GM12878 (cell line): Measurements from ENCODE around the gene OXCT2. TPM values are rescaled to one million over a fixed set of nuclear protein-coding genes. Genes with fewer than 3 reads are reported as not detected.

Experiments used
- ATAC-seq: fragments of 200-7000 bp; cut with Tn5 transposase; 3 replicates; pipeline ENCODE4 v1.9.1; 2020; ENCODE audit warnings: mild to moderate bottlenecking, moderate library complexity
- BruUV-seq: library from RNA; stranded (reverse); fragments of 400-500 nt; replicated peaks from 2 replicates; lab custom pipeline; 2021; lab: Mats Ljungman, UMichigan
- CTCF ChIA-PET: fragments of 300-600 bp; sonication (Branson Sonifier 250); formaldehyde crosslinking; extraction: SDS; loops from one replicate; lab custom pipeline; 2021; ENCODE audit warnings: inconsistent platforms; lab: Yijun Ruan, JAX
- POLR2A ChIA-PET: fragments of 350-600 bp; formaldehyde crosslinking; extraction: SDS; loops from one replicate; lab custom pipeline; 2021; ENCODE audit warnings: inconsistent platforms; lab: Charles Lee
- RAD21 ChIA-PET: fragments of 300-600 bp; sonication (Branson Sonifier 250); formaldehyde crosslinking; loops from one replicate; lab custom pipeline; 2023; ENCODE audit warnings: antibody characterized with exemption; ENCODE audit not compliant: unreplicated experiment; lab: Charles Lee
- SMC1A ChIA-PET: fragments of 300-600 bp; sonication (Branson Sonifier 250); formaldehyde crosslinking; loops from one replicate; lab custom pipeline; 2023; ENCODE audit not compliant: unreplicated experiment, uncharacterized antibody; lab: Charles Lee
- DNase-seq: peaks from one replicate; pipeline ENCODE4 v3.0.0-alpha.2; 2011; ENCODE audit warnings: low read depth, low spot score
- FAIRE-seq: peaks from 3 replicates; lab custom pipeline; 2011; peaks lifted over from hg19 to GRCh38; lab: Jason Lieb, UNC
- H2AFZ ChIP-seq: 2 replicates; pipeline ENCODE4 v1.6.0; 2011; ENCODE audit warnings: low read depth, low read length, control low read depth; ENCODE audit not compliant: control insufficient read depth
- H3K27ac ChIP-seq: 2 replicates; pipeline ENCODE4 v1.5.1; 2011; ENCODE audit warnings: control low read depth; ENCODE audit not compliant: control insufficient read depth, insufficient read depth
- H3K27me3 ChIP-seq, 2 experiments: replicated peaks in 1 of 2; 2 replicates each; pipeline versions ENCODE4 v1.6.0 to v1.6.1; 2011; ENCODE audit warnings: low read length in 1 of 2; ENCODE audit not compliant: control insufficient read depth in 2 of 2, insufficient read depth in 2 of 2
- H3K36me3 ChIP-seq, 2 experiments: 2 replicates each; pipeline ENCODE4 v1.5.1; 2011; ENCODE audit warnings: low read length in 1 of 2; ENCODE audit not compliant: control insufficient read depth in 2 of 2, insufficient read depth in 2 of 2
- H3K4me1 ChIP-seq: 2 replicates; pipeline ENCODE4 v1.6.1; 2011; ENCODE audit warnings: mild to moderate bottlenecking, low read length, moderate library complexity, mixed read lengths; ENCODE audit not compliant: control insufficient read depth, insufficient read depth
- H3K4me2 ChIP-seq: 2 replicates; pipeline ENCODE4 v1.6.0; 2011; ENCODE audit warnings: control low read depth; ENCODE audit not compliant: control insufficient read depth, insufficient read depth
- H3K4me3 ChIP-seq: fragments of 200-600 bp; sonication (generic); 2 replicates; pipeline ENCODE4 v1.5.1; 2016
- H3K79me2 ChIP-seq: 2 replicates; pipeline ENCODE4 v1.6.0; 2011; ENCODE audit warnings: low read length; ENCODE audit not compliant: control insufficient read depth, insufficient read depth
- H3K9ac ChIP-seq: 2 replicates; pipeline ENCODE4 v1.8.0; 2011; ENCODE audit warnings: low read length, control low read depth, mixed read lengths; ENCODE audit not compliant: control insufficient read depth, insufficient read depth
- H3K9me3 ChIP-seq: replicated peaks from 3 replicates; pipeline ENCODE4 v1.5.1; 2011; ENCODE audit warnings: mild to moderate bottlenecking, low read length; ENCODE audit not compliant: control insufficient read depth, insufficient read depth
- H4K20me1 ChIP-seq: 2 replicates; pipeline ENCODE4 v1.6.0; 2011; ENCODE audit not compliant: control insufficient read depth, insufficient read depth
- ATF3 ChIP-seq: IDR thresholded peaks from 2 replicates; pipeline ENCODE4 v1.6.1; 2011; ENCODE audit warnings: low read depth, mild to moderate bottlenecking, low read length, moderate library complexity, borderline replicate concordance; ENCODE audit errors: extremely low read depth
- BCL11A ChIP-seq: IDR thresholded peaks from 2 replicates; pipeline ENCODE4 v1.6.1; 2011; ENCODE audit warnings: low read depth, low read length
- BRCA1 ChIP-seq: IDR thresholded peaks from 2 replicates; pipeline ENCODE4 v1.6.1; 2011; ENCODE audit warnings: low read depth, low read length, improper control_type of control experiment
- CEBPB ChIP-seq, 2 experiments: fragments of 150-350 bp in 1 of 2; IDR thresholded peaks; 2 replicates each; pipeline ENCODE4 v1.6.1; 2012 to 2014; ENCODE audit warnings: low read depth in 2 of 2, low read length in 2 of 2, borderline replicate concordance in 1 of 2, inconsistent platforms in 1 of 2
- DPF2 ChIP-seq: fragments of 450-650 bp; IDR thresholded peaks from 2 replicates; pipeline ENCODE4 v1.6.1; 2017; ENCODE audit warnings: mild to moderate bottlenecking
- EED ChIP-seq: sonication (generic); IDR thresholded peaks from 2 replicates; pipeline ENCODE4 v1.6.1; 2016; ENCODE audit warnings: antibody characterized with exemption, low read depth
- JUNB ChIP-seq: IDR thresholded peaks from 2 replicates; pipeline ENCODE4 v1.6.1; 2016; ENCODE audit warnings: antibody characterized with exemption, mild to moderate bottlenecking
- JUND ChIP-seq: IDR thresholded peaks from 2 replicates; pipeline ENCODE4 v1.6.1; 2012; ENCODE audit warnings: low read depth, mild to moderate bottlenecking, low read length, improper control_type of control experiment, moderate library complexity
- MEF2A ChIP-seq: IDR thresholded peaks from 2 replicates; pipeline ENCODE4 v1.6.1; 2011; ENCODE audit warnings: low read depth, mild to moderate bottlenecking, low read length, moderate library complexity; ENCODE audit not compliant: insufficient read depth
- MTA2 ChIP-seq: fragments of 450-650 bp; IDR thresholded peaks from 2 replicates; pipeline ENCODE4 v1.6.1; 2016; ENCODE audit warnings: low read depth, mild to moderate bottlenecking, moderate library complexity
- MYB ChIP-seq: fragments of 150-350 bp; IDR thresholded peaks from 2 replicates; pipeline ENCODE4 v1.6.1; 2014; ENCODE audit warnings: mild to moderate bottlenecking, low read depth, low read length, borderline replicate concordance
- RAD21 ChIP-seq: IDR thresholded peaks from 2 replicates; pipeline ENCODE4 v1.6.1; 2011; ENCODE audit warnings: mild to moderate bottlenecking, low read depth, low read length, moderate library complexity; ENCODE audit not compliant: insufficient read depth
- SREBF2 ChIP-seq: IDR thresholded peaks from 2 replicates; pipeline ENCODE4 v1.6.1; 2012; ENCODE audit warnings: mild to moderate bottlenecking, low read length
- SRF ChIP-seq, 2 experiments: IDR thresholded peaks; 2 replicates each; pipeline ENCODE4 v1.6.1; 2011; ENCODE audit warnings: low read depth in 2 of 2, low read length in 2 of 2, mild to moderate bottlenecking in 1 of 2, moderate library complexity in 1 of 2
- SUPT20H ChIP-seq: IDR thresholded peaks from 2 replicates; pipeline ENCODE4 v1.6.1; 2011; ENCODE audit warnings: low read depth, mild to moderate bottlenecking, low read length, moderate library complexity, borderline replicate concordance; ENCODE audit not compliant: control insufficient read depth
- TCF7 ChIP-seq: IDR thresholded peaks from 2 replicates; pipeline ENCODE4 v1.6.1; 2014; ENCODE audit warnings: antibody characterized with exemption, borderline replicate concordance
- ZNF207 ChIP-seq: fragments of 450-650 bp; IDR thresholded peaks from 2 replicates; pipeline ENCODE4 v1.6.1; 2014; ENCODE audit warnings: antibody characterized with exemption, mild to moderate bottlenecking, borderline replicate concordance
- WGBS: methylation state at CpG from one replicate; pipeline ENCODE4 v1.1.6; 2016; ENCODE audit warnings: low lambda C conversion rate; ENCODE audit not compliant: insufficient replicate concordance, insufficient coverage; ENCODE audit errors: missing lambda C conversion rate; 5-methylcytosine and 5-hydroxymethylcytosine counted together
- in situ Hi-C: fragments of 300-500 bp; cut with MboI; formaldehyde crosslinking; loops from 9 replicates; pipeline ENCODE4 v1.14.3; 2018; ENCODE audit warnings: mixed read lengths
- intact Hi-C: fragments of 100-400 bp; cut with micrococcal nuclease; formaldehyde crosslinking; loops from one replicate; pipeline ENCODE4 v1.14.2; 2022; ENCODE audit not compliant: unreplicated experiment
- polyA plus RNA-seq, 11 experiments: library from polyadenylated mRNA; depleted of rRNA in 4 of 11; unstranded in 6 of 11; stranded (reverse) in 5 of 11; fragments of >200 nt; fragmentation: Nextera tagmentation in 4 of 11; fragmentation: Illumina TruSeq in 1 of 11; extraction: Ambion mirVana in 4 of 11; extraction: Trizol in 1 of 11; gene quantifications; 1 replicate in 1 of 11; 2 replicates in 10 of 11; pipeline versions ENCODE4 v1.2.1 to v1.2.3, GENCODE V29; 2011 to 2016; ENCODE audit warnings: inconsistent platforms in 2 of 11, missing spikeins in 2 of 11, low read depth in 1 of 11
- total RNA-seq, 4 experiments: library from RNA; depleted of rRNA in 3 of 4; stranded (reverse); fragments of >200 nt in 3 of 4; fragmentation: Illumina TruSeq in 1 of 4; extraction: Trizol in 1 of 4; gene quantifications; 2 replicates each; pipeline versions ENCODE4 v1.2.1 to v1.2.3, GENCODE V29; 2013 to 2021
- TF ChIP-seq, protein P1 (sequence below): fragments of 450-650 bp; IDR thresholded peaks from 2 replicates; pipeline ENCODE4 v1.6.1; 2016; ENCODE audit warnings: mild to moderate bottlenecking

Gene OXCT2
- total and polyA plus RNA-seq, 10 of the 15 experiments (the other 5 are each of a cell fraction or from before 2014, with no cell fraction given): 0.06 to 1.9 (median 0.59) TPM

DNA sequence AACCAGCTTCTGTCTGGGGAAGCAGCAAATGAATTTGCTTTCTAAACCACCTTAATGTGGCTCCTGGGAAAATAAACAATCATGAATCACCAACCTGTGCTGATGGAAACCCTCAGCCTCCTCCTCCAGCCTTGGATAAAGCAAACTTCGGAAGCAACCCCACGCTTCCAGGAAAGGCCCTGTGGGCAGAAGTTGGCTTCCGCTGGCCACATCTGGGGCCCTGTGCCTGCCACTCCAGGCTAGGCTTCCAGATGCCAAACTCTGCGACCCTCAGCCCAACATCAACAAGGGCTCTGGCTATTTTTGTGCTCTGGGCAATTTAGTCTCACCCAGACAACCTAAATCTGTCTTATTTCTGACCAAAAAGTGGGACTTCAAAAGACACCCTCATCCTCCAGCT lies 6.2 kb upstream of the OXCT2 start:
- H3K36me3 ChIP-seq: no peaks in the 10 kb centered on the region
- no peak for DNase-seq
- H3K27ac ChIP-seq: no peak overlapping the region
- no peak overlapping the region for H3K4me2 ChIP-seq
- no peaks in the 10 kb centered on the region for H3K79me2 ChIP-seq
- ChIA-PET RAD21 (no interaction called here), POLR2A (interaction anchor here (0.9 kb wide), 1 partner anchor 8 kb away, joined by 3 read pairs; no protein-coding TSS in a partner anchor), SMC1A (no interaction called here), CTCF (interaction anchor here (1.4 to 1.7 kb wide), 2 partner anchors 21 to 23 kb away, joined by 4 to 5 read pairs; no protein-coding TSS in a partner anchor)
- no peak for FAIRE-seq
- no peak overlapping the region for H3K9ac ChIP-seq
- H3K4me3 ChIP-seq: no peak overlapping the region
- H3K9me3 ChIP-seq: no peaks in the 10 kb centered on the region
- no peaks in the 10 kb centered on the region for H3K27me3 ChIP-seq
- H2AFZ ChIP-seq: no peak overlapping the region
- peaks cover 13% of the 10 kb centered on the region for H3K4me1 ChIP-seq
- BruUV-seq: no TSS peak
- WGBS: 91% methylated on average over 4 of the region's 4 CpGs
- ATAC-seq: no peak
- in situ Hi-C loops (no loop called here), intact Hi-C loops (no loop called here)
- H4K20me1 ChIP-seq: no peaks in the 10 kb centered on the region
- TF ChIP-seq JUNB (no peak), CEBPB (IDR thresholded peaks at IDR 0.05; ENCODE audit: borderline replicate concordance in 1 of 2, low read depth in 2 of 2, low read length in 2 of 2) (no peak), JUND (no peak), TCF7 (no peak), SUPT20H (no peak), EED (no peak)

GRCh38 chr1:39776886-39777285 lies 5.7 kb upstream of the OXCT2 start:
- no peak overlapping the region for H3K9ac ChIP-seq
- no peaks in the 10 kb centered on the region for H3K27me3 ChIP-seq
- DNase-seq (no peak), ATAC-seq (no peak), FAIRE-seq (no peak)
- no peaks in the 10 kb centered on the region for H3K79me2 ChIP-seq
- POLR2A ChIA-PET: interaction anchor here (0.9 kb wide), 1 partner anchor 9 kb away, joined by 3 read pairs; no protein-coding TSS in a partner anchor
- RAD21 ChIA-PET: no interaction called here
- no peaks in the 10 kb centered on the region for H4K20me1 ChIP-seq
- in situ Hi-C loops (no loop called here), intact Hi-C loops (no loop called here)
- H3K4me3 ChIP-seq: no peak overlapping the region
- H2AFZ ChIP-seq: no peak overlapping the region
- CTCF ChIA-PET: interaction anchor here (1.4 to 1.7 kb wide), 2 partner anchors 22 to 23 kb away, joined by 4 to 5 read pairs; no protein-coding TSS in a partner anchor
- WGBS: 64% methylated on average over 4 of the region's 4 CpGs
- SMC1A ChIA-PET: no interaction called here
- no peaks in the 10 kb centered on the region for H3K36me3 ChIP-seq
- H3K4me1 ChIP-seq: peaks cover 13% of the 10 kb centered on the region
- BruUV-seq: no TSS peak
- no peaks in the 10 kb centered on the region for H3K9me3 ChIP-seq
- H3K27ac ChIP-seq: 0 out of 2 replicates have a peak overlapping the region, but pooled peaks have one; percentile 22
- no peak overlapping the region for H3K4me2 ChIP-seq
- no peak for TF ChIP-seq SRF (IDR thresholded peaks at IDR 0.05; ENCODE audit: low read depth in 2 of 2, low read length in 2 of 2)
- TF ChIP-seq DPF2: no peak
- TF ChIP-seq ATF3: no peak
- no peak for TF ChIP-seq MYB
- TF ChIP-seq RAD21: no peak
- no peak for TF ChIP-seq MEF2A
- TF ChIP-seq, protein P1, sequence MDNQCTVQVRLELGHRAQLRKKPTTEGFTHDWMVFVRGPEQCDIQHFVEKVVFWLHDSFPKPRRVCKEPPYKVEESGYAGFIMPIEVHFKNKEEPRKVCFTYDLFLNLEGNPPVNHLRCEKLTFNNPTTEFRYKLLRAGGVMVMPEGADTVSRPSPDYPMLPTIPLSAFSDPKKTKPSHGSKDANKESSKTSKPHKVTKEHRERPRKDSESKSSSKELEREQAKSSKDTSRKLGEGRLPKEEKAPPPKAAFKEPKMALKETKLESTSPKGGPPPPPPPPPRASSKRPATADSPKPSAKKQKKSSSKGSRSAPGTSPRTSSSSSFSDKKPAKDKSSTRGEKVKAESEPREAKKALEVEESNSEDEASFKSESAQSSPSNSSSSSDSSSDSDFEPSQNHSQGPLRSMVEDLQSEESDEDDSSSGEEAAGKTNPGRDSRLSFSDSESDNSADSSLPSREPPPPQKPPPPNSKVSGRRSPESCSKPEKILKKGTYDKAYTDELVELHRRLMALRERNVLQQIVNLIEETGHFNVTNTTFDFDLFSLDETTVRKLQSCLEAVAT: no peak
- no peak for TF ChIP-seq BCL11A
- no peak for TF ChIP-seq SREBF2
- no peak for TF ChIP-seq BRCA1
- no peak for TF ChIP-seq ZNF207
- TF ChIP-seq MTA2: no peak
